HPDE6-E6E7 (cell line): ENCODE results near the gene RFX6.
"Not testable (repeated sequence)": the region's sequence is repeated elsewhere in the genome, so short reads cannot be mapped to it uniquely, and the experiment has no call there.

Experiments used
- DNase-seq: peaks from one replicate; pipeline ENCODE4 v3.0.0; 2011; ENCODE audit warnings: missing footprints; ENCODE audit errors: extremely low spot score

RFX6 gene

GRCh38 chr6:116876635-116877611, at the start of gene RFX6:
RFX6 (plus strand) TSS chr6:116877242; CDS start chr6:116877276, 34 bp downstream.
- peak; percentile 13 for DNase-seq

GRCh38 chr6:116827561-116828240, 49.3 kb upstream of the RFX6 start:
- no peak for DNase-seq

GRCh38 chr6:116828983-116829382, 48.1 kb upstream of the RFX6 start, which contains the start of gene GPRC6A:
GPRC6A (minus strand) TSS chr6:116829083; CDS start chr6:116829013, 70 bp downstream.
- DNase-seq = no peak

- DNase-seq = not testable (repeated sequence)
These were observed 42.5 kb upstream of the RFX6 start for GRCh38 chr6:116834526-116834925.

- DNase-seq = no peak
These were observed 40.3 kb upstream of the RFX6 start for GRCh38 chr6:116836606-116837342.

- DNase-seq = peak; percentile 3
These were observed 37.0 kb upstream of the RFX6 start for GRCh38 chr6:116840091-116840490.

GRCh38 chr6:116842459-116842858, 34.6 kb upstream of the RFX6 start:
- DNase-seq = no peak

GRCh38 chr6:116847227-116847626, 29.8 kb upstream of the RFX6 start:
- peak; percentile 10 for DNase-seq

- no peak for DNase-seq
These were observed 19.0 kb upstream of the RFX6 start for GRCh38 chr6:116858060-116858459.

GRCh38 chr6:116859264-116859663, 17.8 kb upstream of the RFX6 start:
- no peak for DNase-seq

GRCh38 chr6:116866281-116866871, 10.7 kb upstream of the RFX6 start:
- DNase-seq = no peak

- DNase-seq = no peak
These were observed 4.3 kb upstream of the RFX6 start for GRCh38 chr6:116872771-116873170.

- no peak for DNase-seq
These were observed 935 bp upstream of the RFX6 start for GRCh38 chr6:116876107-116876506.

GRCh38 chr6:116877743-116878142, 701 bp downstream of the RFX6 start:
- DNase-seq = no peak

- DNase-seq = no peak
These were observed 4.2 kb downstream of the RFX6 start for GRCh38 chr6:116881236-116881635.

- DNase-seq = no peak
These were observed 6.0 kb downstream of the RFX6 start for GRCh38 chr6:116883005-116883404.

GRCh38 chr6:116884530-116884929, 7.5 kb downstream of the RFX6 start:
- no peak for DNase-seq

GRCh38 chr6:116887168-116887567, 10.1 kb downstream of the RFX6 start:
- DNase-seq = no peak

- DNase-seq = no peak
These were observed 10.9 kb downstream of the RFX6 start for GRCh38 chr6:116887894-116888293.

GRCh38 chr6:116888732-116889360, 11.8 kb downstream of the RFX6 start:
- DNase-seq = no peak

- no peak for DNase-seq
These were observed 17.6 kb downstream of the RFX6 start for GRCh38 chr6:116894669-116895068.
